Retinal pigment epithelial cell (primary cell): ENCODE measurements around the gene ZFYVE28.

Experiments
- DNase-seq: peaks from one replicate; pipeline ENCODE4 v3.0.0-alpha.2; 2010; ENCODE audit warnings: low read depth
- H3K4me3 ChIP-seq: 2 replicates; pipeline ENCODE4 v1.5.1; 2011; ENCODE audit warnings: mild to moderate bottlenecking, low read length, control low read depth, moderate library complexity
- TF ChIP-seq, protein P1 (sequence below): conservative IDR thresholded peaks from 2 replicates; pipeline ENCODE4 v1.5.1; 2011; ENCODE audit warnings: low read depth, low read length, control low read depth, inconsistent platforms

The ZFYVE28 gene

DNA sequence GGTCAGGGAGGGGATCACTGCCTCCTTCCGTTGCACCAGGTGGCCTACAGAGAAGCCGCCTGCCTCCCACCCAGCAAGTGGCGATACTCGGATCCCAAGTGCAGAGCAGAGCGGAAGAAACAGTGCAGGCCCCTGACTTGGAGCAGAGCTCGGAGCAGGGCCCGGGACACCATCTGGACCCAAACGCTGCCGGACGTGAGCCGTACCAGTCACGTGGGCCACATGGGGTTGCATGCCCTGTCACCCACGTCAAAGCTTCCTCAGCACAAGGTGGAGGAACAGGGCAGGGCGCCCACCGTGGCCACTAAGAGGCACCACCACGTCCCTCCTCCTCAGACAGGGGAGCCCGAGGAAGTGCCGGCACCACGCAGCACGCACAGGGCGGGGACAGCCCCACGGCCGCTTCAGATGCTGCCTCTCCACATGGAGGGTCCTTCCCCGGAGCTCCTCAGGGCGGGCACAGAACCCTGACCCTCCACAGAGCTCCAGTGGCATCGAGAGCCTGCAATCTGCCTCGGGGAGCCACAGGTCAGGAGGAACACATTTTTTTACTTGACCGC is 18.7 kb downstream of the ZFYVE28 start:
- H3K4me3 ChIP-seq, result no peak overlapping the region
- DNase-seq, result no peak
- TF ChIP-seq, protein P1, sequence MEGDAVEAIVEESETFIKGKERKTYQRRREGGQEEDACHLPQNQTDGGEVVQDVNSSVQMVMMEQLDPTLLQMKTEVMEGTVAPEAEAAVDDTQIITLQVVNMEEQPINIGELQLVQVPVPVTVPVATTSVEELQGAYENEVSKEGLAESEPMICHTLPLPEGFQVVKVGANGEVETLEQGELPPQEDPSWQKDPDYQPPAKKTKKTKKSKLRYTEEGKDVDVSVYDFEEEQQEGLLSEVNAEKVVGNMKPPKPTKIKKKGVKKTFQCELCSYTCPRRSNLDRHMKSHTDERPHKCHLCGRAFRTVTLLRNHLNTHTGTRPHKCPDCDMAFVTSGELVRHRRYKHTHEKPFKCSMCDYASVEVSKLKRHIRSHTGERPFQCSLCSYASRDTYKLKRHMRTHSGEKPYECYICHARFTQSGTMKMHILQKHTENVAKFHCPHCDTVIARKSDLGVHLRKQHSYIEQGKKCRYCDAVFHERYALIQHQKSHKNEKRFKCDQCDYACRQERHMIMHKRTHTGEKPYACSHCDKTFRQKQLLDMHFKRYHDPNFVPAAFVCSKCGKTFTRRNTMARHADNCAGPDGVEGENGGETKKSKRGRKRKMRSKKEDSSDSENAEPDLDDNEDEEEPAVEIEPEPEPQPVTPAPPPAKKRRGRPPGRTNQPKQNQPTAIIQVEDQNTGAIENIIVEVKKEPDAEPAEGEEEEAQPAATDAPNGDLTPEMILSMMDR, result no peak

DNA sequence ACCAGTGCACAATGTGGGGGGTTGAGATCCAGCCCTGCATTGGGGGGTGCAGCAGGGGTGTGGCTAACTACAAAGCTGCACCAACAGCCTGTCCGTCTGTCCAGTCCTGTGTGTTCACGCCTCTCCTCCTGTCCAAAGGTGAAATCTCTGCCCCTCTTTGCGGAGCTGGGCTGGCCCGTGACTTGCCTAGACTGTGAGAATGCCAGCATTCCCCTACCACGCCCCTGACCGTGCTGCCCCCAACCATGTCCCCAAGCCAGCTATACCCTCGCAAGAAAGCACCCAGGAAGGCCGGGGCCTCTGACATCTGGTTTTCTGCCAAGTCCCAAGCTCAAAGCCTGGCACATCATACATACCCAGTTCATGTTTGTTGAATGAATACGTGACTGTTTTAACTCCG is 19.2 kb downstream of the ZFYVE28 start:
- TF ChIP-seq, protein P1, result no peak
- no peak overlapping the region for H3K4me3 ChIP-seq
- DNase-seq, result no peak

DNA sequence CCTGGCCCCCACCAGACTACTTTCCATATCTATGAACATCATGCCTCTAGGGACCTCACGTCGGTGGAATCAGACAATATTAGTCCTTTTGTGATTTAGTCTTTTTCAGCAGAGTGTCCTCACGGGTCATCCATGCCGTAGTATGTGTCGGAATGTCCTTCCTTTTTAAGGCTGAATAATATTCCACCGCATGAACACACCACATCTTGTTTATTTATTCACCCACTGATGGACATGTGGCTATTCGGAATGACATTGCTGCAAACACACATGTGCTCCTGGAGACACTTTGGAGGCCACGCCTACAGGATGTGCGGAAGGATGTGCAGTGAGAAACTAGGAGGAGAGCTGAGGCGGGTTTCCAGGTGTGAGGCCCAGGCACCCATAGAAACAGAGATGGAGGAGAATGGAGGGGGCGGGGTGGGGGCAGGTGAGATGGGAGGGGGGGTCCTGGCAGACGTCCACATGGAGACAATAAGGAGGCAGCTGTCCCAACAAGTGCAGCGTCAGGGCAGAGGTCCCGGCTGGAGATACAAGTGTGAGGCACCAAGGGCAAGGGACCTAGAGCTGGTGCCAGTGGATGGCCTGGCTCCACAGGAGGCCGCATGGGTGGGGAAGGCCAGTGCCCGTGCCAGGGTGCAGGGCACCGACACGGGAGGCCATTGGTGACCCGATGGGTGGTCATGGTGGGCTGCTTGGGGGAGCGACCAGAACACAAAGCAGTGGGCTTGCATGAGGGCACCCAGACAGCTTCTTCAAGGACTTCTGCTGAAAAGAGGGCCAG is 20.7 kb downstream of the ZFYVE28 start:
- TF ChIP-seq, protein P1, result no peak
- no peak for DNase-seq
- H3K4me3 ChIP-seq, result no peak overlapping the region

DNA sequence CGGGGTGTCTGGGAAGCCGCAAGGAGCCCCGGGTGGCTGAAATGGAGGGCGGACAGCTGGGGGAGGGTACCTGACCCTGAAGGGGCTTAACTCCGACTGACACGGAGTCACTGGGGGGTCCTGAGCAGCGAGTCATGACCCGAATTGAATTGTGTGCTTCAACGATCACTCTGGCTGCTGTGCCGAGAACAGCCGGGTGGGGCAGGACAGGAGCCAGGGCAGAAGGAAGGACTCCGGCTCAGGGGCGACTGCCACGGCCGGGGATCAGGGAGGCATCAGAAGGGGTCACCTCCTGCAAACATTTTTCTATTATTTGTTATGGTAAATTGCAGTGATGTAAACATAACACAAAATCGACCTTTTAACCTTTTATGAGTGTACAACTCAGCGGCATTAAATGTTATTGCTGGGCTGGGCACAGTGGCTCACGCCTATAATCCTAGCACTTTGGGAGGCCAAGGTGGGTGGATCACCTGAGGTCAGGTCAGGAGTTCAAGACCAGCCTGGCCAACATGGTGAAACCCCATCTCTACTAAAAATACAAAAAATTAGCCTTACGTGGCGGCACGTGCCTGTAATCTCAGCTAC is 21.6 kb downstream of the ZFYVE28 start:
- TF ChIP-seq, protein P1, result no peak
- DNase-seq, result no peak

DNA sequence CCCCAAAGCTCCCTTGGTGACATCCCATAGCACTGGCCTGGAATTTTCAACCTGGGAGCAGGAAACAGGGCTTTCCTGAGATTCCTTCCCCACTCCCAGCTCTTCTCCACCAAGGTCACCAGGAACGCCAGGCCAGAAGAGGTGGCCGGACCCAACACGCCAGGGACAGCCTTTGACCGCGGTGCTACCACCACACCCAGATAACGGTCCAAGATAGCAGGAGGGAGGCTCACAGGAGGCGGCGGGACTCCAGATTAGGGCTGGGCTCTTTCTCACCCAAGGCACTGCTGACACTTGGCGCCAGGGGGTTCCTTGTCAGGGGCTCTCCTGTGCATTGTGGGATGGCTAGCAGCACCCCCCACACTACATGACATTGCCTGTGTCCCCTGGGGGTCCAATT is 22.9 kb downstream of the ZFYVE28 start:
- no peak overlapping the region for H3K4me3 ChIP-seq
- no peak for DNase-seq
- TF ChIP-seq, protein P1, result no peak

More for the DNA sequence above, 21.6 kb downstream of the ZFYVE28 start:
- H3K4me3 ChIP-seq, result no peak overlapping the region

DNA sequence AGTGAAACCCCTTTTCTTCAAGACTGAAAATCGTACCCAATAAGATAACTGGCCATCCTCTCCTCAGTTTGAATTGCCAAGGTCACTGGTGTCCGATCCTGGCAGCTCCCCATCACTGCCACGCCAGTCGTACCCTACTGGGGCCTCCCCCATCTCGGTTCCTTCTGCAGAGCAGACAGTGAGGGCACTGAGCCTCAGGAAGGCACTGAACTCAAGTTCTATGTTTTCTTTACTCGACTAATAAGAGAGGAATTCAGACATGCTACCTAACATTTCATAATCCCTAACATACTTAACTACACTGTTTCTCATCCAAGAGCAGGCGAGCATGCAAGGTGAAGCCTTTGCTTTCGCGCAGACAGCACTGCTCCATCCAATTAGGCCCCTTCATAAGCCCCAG is 23.4 kb downstream of the ZFYVE28 start:
- DNase-seq, result no peak
- TF ChIP-seq, protein P1, result no peak
- H3K4me3 ChIP-seq, result no peak overlapping the region
